OCI-LY1 (cell line): ENCODE measurements around the gene ATP1A4.

ENCODE experiments used
- H2AFZ ChIP-seq: fragments of 200-600 bp; sonication (generic), shearing (Covaris generic); 2 replicates; pipeline ENCODE4 v1.6.0; 2014; ENCODE audit warnings: antibody characterized with exemption, mild to moderate bottlenecking, low read length
- H3F3A ChIP-seq: fragments of 200-600 bp; sonication (generic), shearing (Covaris generic); 2 replicates; pipeline ENCODE4 v1.6.0; 2014; ENCODE audit warnings: mild to moderate bottlenecking, antibody characterized with exemption, low read length, moderate library complexity; ENCODE audit not compliant: insufficient read depth
- H3K27ac ChIP-seq: fragments of 200-600 bp; sonication (generic); 2 replicates; pipeline ENCODE4 v1.5.1; 2014; ENCODE audit warnings: low read length, mixed run types, mild to moderate bottlenecking, low read depth; ENCODE audit not compliant: poor library complexity, severe bottlenecking
- H3K27me3 ChIP-seq: fragments of 200-600 bp; sonication (generic); 2 replicates; pipeline ENCODE4 v1.6.0; 2014; ENCODE audit warnings: antibody characterized with exemption, mild to moderate bottlenecking, low read length, moderate library complexity; ENCODE audit not compliant: insufficient read depth
- H3K36me3 ChIP-seq: fragments of 200-600 bp; sonication (generic); 2 replicates; pipeline ENCODE4 v1.6.1; 2014; ENCODE audit warnings: mild to moderate bottlenecking, antibody characterized with exemption, low read length, moderate library complexity, mixed read lengths; ENCODE audit not compliant: insufficient read depth
- H3K4me1 ChIP-seq: fragments of 200-600 bp; sonication (generic); 2 replicates; pipeline ENCODE4 v1.5.1; 2014; ENCODE audit warnings: mild to moderate bottlenecking, low read length, moderate library complexity; ENCODE audit not compliant: insufficient read depth, severe bottlenecking
- H3K4me2 ChIP-seq: fragments of 200-600 bp; sonication (generic), shearing (Covaris generic); 2 replicates; pipeline ENCODE4 v1.6.1; 2014; ENCODE audit warnings: low read length
- H3K4me3 ChIP-seq: fragments of 200-600 bp; sonication (generic); 2 replicates; pipeline ENCODE4 v1.5.1; 2014; ENCODE audit warnings: low read length, low read depth, mild to moderate bottlenecking, mixed read lengths; ENCODE audit not compliant: poor library complexity, severe bottlenecking
- H3K79me2 ChIP-seq: fragments of 200-600 bp; shearing (Covaris generic); 2 replicates; pipeline ENCODE4 v1.6.1; 2016; ENCODE audit warnings: mixed run types, low read length, mixed read lengths; ENCODE audit not compliant: insufficient read depth
- H3K9ac ChIP-seq: fragments of 200-600 bp; sonication (generic), shearing (Covaris generic); 2 replicates; pipeline ENCODE4 v1.6.1; 2014; ENCODE audit warnings: mild to moderate bottlenecking, low read length, mixed read lengths
- H3K9me2 ChIP-seq: fragments of 200-600 bp; sonication (generic), shearing (Covaris generic); 2 replicates; pipeline ENCODE4 v1.6.1; 2014; ENCODE audit warnings: low read depth, mild to moderate bottlenecking, low read length, mixed read lengths
- H3K9me3 ChIP-seq: fragments of 200-600 bp; shearing (Covaris generic); 2 replicates; pipeline ENCODE4 v1.6.1; 2014; ENCODE audit warnings: low read length, mixed read lengths
- H4K20me1 ChIP-seq: fragments of 200-600 bp; sonication (generic), shearing (Covaris generic); 2 replicates; pipeline ENCODE4 v1.6.0; 2016; ENCODE audit warnings: mild to moderate bottlenecking, low read length; ENCODE audit not compliant: insufficient read depth
- CTCF ChIP-seq: fragments of 200-600 bp; sonication (generic), shearing (Covaris generic); IDR thresholded peaks from 2 replicates; pipeline ENCODE4 v1.5.1; 2017; ENCODE audit warnings: mild to moderate bottlenecking, antibody characterized with exemption, low read length, moderate library complexity, mixed read lengths
- EZH2 ChIP-seq: fragments of 200-600 bp; sonication (generic), shearing (Covaris generic); IDR thresholded peaks from 2 replicates; pipeline ENCODE4 v1.8.0; 2017; ENCODE audit warnings: borderline replicate concordance, mixed run types, mild to moderate bottlenecking, antibody characterized with exemption, low read length, moderate library complexity, mixed read lengths

The ATP1A4 gene

GRCh38 chr1:160136926-160137200, 14.5 kb upstream of the ATP1A4 start:
- no peaks in the 10 kb centered on the region for H3K79me2 ChIP-seq
- H3K4me2 ChIP-seq: no peak overlapping the region
- H3K4me1 ChIP-seq: no peaks in the 10 kb centered on the region
- H4K20me1 ChIP-seq: no peaks in the 10 kb centered on the region
- H3K9ac ChIP-seq: no peak overlapping the region
- no peaks in the 10 kb centered on the region for H3K9me2 ChIP-seq
- H3K27me3 ChIP-seq: peaks cover 5% of the 10 kb centered on the region; the same call in 1 of the 2 replicates
- no peaks in the 10 kb centered on the region for H3K36me3 ChIP-seq
- no peaks in the 10 kb centered on the region for H3F3A ChIP-seq
- H2AFZ ChIP-seq: no peak overlapping the region
- TF ChIP-seq CTCF (no peak), EZH2 (no peak)
- no peaks in the 10 kb centered on the region for H3K9me3 ChIP-seq
- no peak overlapping the region for H3K27ac ChIP-seq
- H3K4me3 ChIP-seq: no peak overlapping the region

GRCh38 chr1:160137216-160137862, 14.1 kb upstream of the ATP1A4 start:
- no peaks in the 10 kb centered on the region for H4K20me1 ChIP-seq
- no peaks in the 10 kb centered on the region for H3K4me1 ChIP-seq
- H3K27ac ChIP-seq: no peak overlapping the region
- H3K4me2 ChIP-seq: no peak overlapping the region
- H3K4me3 ChIP-seq: no peak overlapping the region
- no peaks in the 10 kb centered on the region for H3K9me3 ChIP-seq
- no peaks in the 10 kb centered on the region for H3K9me2 ChIP-seq
- H2AFZ ChIP-seq: no peak overlapping the region
- no peak for TF ChIP-seq CTCF
- no peak for TF ChIP-seq EZH2
- no peaks in the 10 kb centered on the region for H3K79me2 ChIP-seq
- H3K36me3 ChIP-seq: no peaks in the 10 kb centered on the region
- no peaks in the 10 kb centered on the region for H3F3A ChIP-seq
- H3K9ac ChIP-seq: no peak overlapping the region
- peaks cover 4% of the 10 kb centered on the region; the same call in 1 of the 2 replicates for H3K27me3 ChIP-seq

GRCh38 chr1:160139840-160140239, 11.6 kb upstream of the ATP1A4 start:
- no peaks in the 10 kb centered on the region for H4K20me1 ChIP-seq
- H3K4me3 ChIP-seq: no peak overlapping the region
- H3K9me3 ChIP-seq: no peaks in the 10 kb centered on the region
- no peaks in the 10 kb centered on the region for H3K36me3 ChIP-seq
- no peaks in the 10 kb centered on the region for H3F3A ChIP-seq
- H3K4me1 ChIP-seq: no peaks in the 10 kb centered on the region
- peaks cover 4% of the 10 kb centered on the region; the same call in 1 of the 2 replicates for H3K27me3 ChIP-seq
- TF ChIP-seq EZH2: no peak
- TF ChIP-seq CTCF: no peak
- H3K9ac ChIP-seq: no peak overlapping the region
- no peaks in the 10 kb centered on the region for H3K79me2 ChIP-seq
- H3K27ac ChIP-seq: no peak overlapping the region
- H3K4me2 ChIP-seq: no peak overlapping the region
- no peak overlapping the region for H2AFZ ChIP-seq
- no peaks in the 10 kb centered on the region for H3K9me2 ChIP-seq
